ENCODE measurements around the gene TUBB2B. TPM values are rescaled to one million over a fixed set of nuclear protein-coding genes. Genes with fewer than 3 reads are reported as not detected.

The TUBB2B gene
- total RNA-seq, 1 donor from 2014 or later: 144 TPM

GRCh38 chr6:3251462-3252314 lies 24.2 kb upstream of the TUBB2B start:
- no peaks in the 10 kb centered on the region for H3K9me3 ChIP-seq (ENCODE audit: insufficient read depth, low read depth, low read length)
- Mint-ChIP-seq H3K4me3 (ENCODE audit: unreplicated experiment) (peak overlapping the region; percentile 21), H3K9me3 (ENCODE audit: unreplicated experiment) (no peaks in the 10 kb centered on the region), H3K4me1 (ENCODE audit: low read depth, unreplicated experiment) (peaks cover 32% of the 10 kb centered on the region), H3K27ac (ENCODE audit: unreplicated experiment) (peak overlapping the region; percentile 14), H3K27me3 (ENCODE audit: low read depth, unreplicated experiment) (peaks cover 5% of the 10 kb centered on the region), H3K36me3 (ENCODE audit: low read depth, unreplicated experiment) (peaks cover 6% of the 10 kb centered on the region)
- no peak overlapping the region for H3K27ac ChIP-seq (ENCODE audit: low read depth, low read length)
- DNase-seq (ENCODE audit: low read depth) (peak; percentile 55), FAIRE-seq (no peak)
- H4K20me1 ChIP-seq (ENCODE audit: insufficient read depth, low read length): no peaks in the 10 kb centered on the region
- H3K4me3 ChIP-seq (ENCODE audit: insufficient read depth, low read depth, low read length): no peak overlapping the region
- H3K36me3 ChIP-seq (ENCODE audit: insufficient read depth, low read length): no peaks in the 10 kb centered on the region
- H2AFZ ChIP-seq (ENCODE audit: low read depth, low read length): peak overlapping the region; percentile 64
- no peaks in the 10 kb centered on the region for H3K79me2 ChIP-seq (ENCODE audit: insufficient read depth, low read length)
- peaks cover 19% of the 10 kb centered on the region for H3K4me1 ChIP-seq (ENCODE audit: insufficient read depth, low read length)
- H3K4me2 ChIP-seq (ENCODE audit: low read length): peak overlapping the region; percentile 48
- no peaks in the 10 kb centered on the region for H3K27me3 ChIP-seq (ENCODE audit: insufficient read depth, low read length)
- no peak for TF ChIP-seq EZH2 (IDR thresholded peaks at IDR 0.05; ENCODE audit: insufficient read depth, low read length)
- peak; percentile 98 for TF ChIP-seq CTCF (IDR thresholded peaks at IDR 0.05; ENCODE audit: insufficient read depth, low read depth, low read length)
- H3K9ac ChIP-seq (ENCODE audit: low read length): no peak overlapping the region

- Histone ChIP-seq H3K4me3 (ENCODE audit: insufficient read depth, low read depth, low read length) (no peak overlapping the region), H3K27ac (ENCODE audit: low read depth, low read length) (no peak overlapping the region), H3K4me2 (ENCODE audit: low read length) (no peak overlapping the region), H3K79me2 (ENCODE audit: insufficient read depth, low read length) (no peaks in the 10 kb centered on the region), H4K20me1 (ENCODE audit: insufficient read depth, low read length) (no peaks in the 10 kb centered on the region), H2AFZ (ENCODE audit: low read depth, low read length) (no peak overlapping the region), H3K4me1 (ENCODE audit: insufficient read depth, low read length) (peaks cover 19% of the 10 kb centered on the region), H3K27me3 (ENCODE audit: insufficient read depth, low read length) (no peaks in the 10 kb centered on the region), H3K36me3 (ENCODE audit: insufficient read depth, low read length) (no peaks in the 10 kb centered on the region), H3K9ac (ENCODE audit: low read length) (no peak overlapping the region), H3K9me3 (ENCODE audit: insufficient read depth, low read depth, low read length) (no peaks in the 10 kb centered on the region)
- H3K27ac Mint-ChIP-seq (ENCODE audit: unreplicated experiment): no peak overlapping the region
- peaks cover 6% of the 10 kb centered on the region for H3K36me3 Mint-ChIP-seq (ENCODE audit: low read depth, unreplicated experiment)
- no peaks in the 10 kb centered on the region for H3K27me3 Mint-ChIP-seq (ENCODE audit: low read depth, unreplicated experiment)
- H3K4me1 Mint-ChIP-seq (ENCODE audit: low read depth, unreplicated experiment): peaks cover 32% of the 10 kb centered on the region
- H3K4me3 Mint-ChIP-seq (ENCODE audit: unreplicated experiment): no peak overlapping the region
- TF ChIP-seq EZH2 (IDR thresholded peaks at IDR 0.05; ENCODE audit: insufficient read depth, low read length) (no peak), CTCF (IDR thresholded peaks at IDR 0.05; ENCODE audit: insufficient read depth, low read depth, low read length) (no peak)
- no peak for FAIRE-seq
- peaks cover 2% of the 10 kb centered on the region for H3K9me3 Mint-ChIP-seq (ENCODE audit: unreplicated experiment)
- DNase-seq (ENCODE audit: low read depth): peak; percentile 35
Measured at GRCh38 chr6:3250231-3250675, 22.8 kb upstream of the TUBB2B start.

- H3K4me3 ChIP-seq (ENCODE audit: insufficient read depth, low read depth, low read length): no peak overlapping the region
- no peaks in the 10 kb centered on the region for H3K9me3 ChIP-seq (ENCODE audit: insufficient read depth, low read depth, low read length)
- peaks cover 19% of the 10 kb centered on the region for H3K4me1 ChIP-seq (ENCODE audit: insufficient read depth, low read length)
- no peak overlapping the region for H3K9ac ChIP-seq (ENCODE audit: low read length)
- DNase-seq (ENCODE audit: low read depth) (no peak), FAIRE-seq (no peak)
- Mint-ChIP-seq H3K4me1 (ENCODE audit: low read depth, unreplicated experiment) (peaks cover 32% of the 10 kb centered on the region), H3K9me3 (ENCODE audit: unreplicated experiment) (peaks cover 2% of the 10 kb centered on the region), H3K27ac (ENCODE audit: unreplicated experiment) (no peak overlapping the region), H3K36me3 (ENCODE audit: low read depth, unreplicated experiment) (peaks cover 6% of the 10 kb centered on the region), H3K27me3 (ENCODE audit: low read depth, unreplicated experiment) (no peaks in the 10 kb centered on the region), H3K4me3 (ENCODE audit: unreplicated experiment) (no peak overlapping the region)
- no peaks in the 10 kb centered on the region for H3K36me3 ChIP-seq (ENCODE audit: insufficient read depth, low read length)
- TF ChIP-seq CTCF (IDR thresholded peaks at IDR 0.05; ENCODE audit: insufficient read depth, low read depth, low read length) (no peak), EZH2 (IDR thresholded peaks at IDR 0.05; ENCODE audit: insufficient read depth, low read length) (no peak)
- no peak overlapping the region for H2AFZ ChIP-seq (ENCODE audit: low read depth, low read length)
- H3K27me3 ChIP-seq (ENCODE audit: insufficient read depth, low read length): no peaks in the 10 kb centered on the region
- H3K27ac ChIP-seq (ENCODE audit: low read depth, low read length): no peak overlapping the region
- no peak overlapping the region for H3K4me2 ChIP-seq (ENCODE audit: low read length)
- H3K79me2 ChIP-seq (ENCODE audit: insufficient read depth, low read length): no peaks in the 10 kb centered on the region
- no peaks in the 10 kb centered on the region for H4K20me1 ChIP-seq (ENCODE audit: insufficient read depth, low read length)
Measured at GRCh38 chr6:3249821-3250220, 22.4 kb upstream of the TUBB2B start.
